ENCODE results near the gene TLL1. TPM values are rescaled to one million over a fixed set of nuclear protein-coding genes. Genes with fewer than 3 reads are reported as not detected.

The TLL1 gene
- total RNA-seq, 1 donor from 2014 or later = 39.7 TPM

DNA sequence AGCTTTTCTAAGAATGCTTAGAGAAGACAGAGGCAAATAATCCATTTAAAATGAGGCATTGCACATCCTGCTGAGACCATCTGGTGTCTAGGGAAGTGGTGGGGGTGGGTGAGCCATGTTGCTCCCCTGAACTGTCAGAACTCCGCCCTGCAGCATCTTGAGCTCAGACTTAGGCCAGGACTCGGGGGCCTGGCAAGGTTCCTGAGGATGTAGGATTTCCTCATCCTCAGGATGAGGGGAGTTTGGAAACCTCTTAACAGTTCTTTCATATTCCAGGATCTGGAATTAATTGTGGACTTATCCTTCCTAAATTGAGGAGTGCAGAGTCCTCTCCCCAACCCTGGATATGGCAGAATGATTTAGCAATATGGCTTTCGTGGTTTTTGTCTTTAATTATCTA is 6.6 kb downstream of the TLL1 start:
- H3K36me3 Mint-ChIP-seq (ENCODE audit: unreplicated experiment) = peaks cover 5% of the 10 kb centered on the region
- H3K4me1 Mint-ChIP-seq (ENCODE audit: unreplicated experiment) = peaks cover 57% of the 10 kb centered on the region
- DNase-seq (ENCODE audit: extremely low spot score, unreplicated experiment) = no peak
- no peak for TF ChIP-seq CTCF (IDR thresholded peaks at IDR 0.05)
- H3K4me3 Mint-ChIP-seq (ENCODE audit: unreplicated experiment) = no peak overlapping the region
- H3K9me3 Mint-ChIP-seq (ENCODE audit: unreplicated experiment) = no peaks in the 10 kb centered on the region
- no peaks in the 10 kb centered on the region for H3K27me3 Mint-ChIP-seq (ENCODE audit: unreplicated experiment)
- H3K27ac Mint-ChIP-seq (ENCODE audit: unreplicated experiment) = peak overlapping the region; percentile 59

DNA sequence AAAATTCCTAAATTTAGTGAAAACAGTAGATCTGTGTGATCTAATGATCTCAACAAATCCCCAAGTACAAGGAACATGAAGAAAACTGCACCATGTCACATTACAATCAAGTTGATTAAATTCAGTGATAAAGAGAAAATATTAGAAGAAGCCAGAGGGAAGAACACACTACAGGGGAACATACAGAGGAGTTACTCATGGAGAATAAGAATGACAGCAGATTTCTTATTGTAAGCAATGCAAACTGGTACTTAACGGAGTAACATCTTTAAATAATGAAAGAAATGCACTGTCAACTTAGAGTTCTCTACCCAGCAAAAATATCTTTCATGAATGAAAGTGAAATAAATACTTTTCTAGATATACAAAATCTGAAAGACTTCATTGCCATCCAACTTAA is 21.1 kb downstream of the TLL1 start:
- Mint-ChIP-seq H3K4me1 (ENCODE audit: unreplicated experiment) (no peaks in the 10 kb centered on the region), H3K4me3 (ENCODE audit: unreplicated experiment) (no peak overlapping the region), H3K36me3 (ENCODE audit: unreplicated experiment) (peaks cover 61% of the 10 kb centered on the region), H3K27ac (ENCODE audit: unreplicated experiment) (no peak overlapping the region), H3K9me3 (ENCODE audit: unreplicated experiment) (peaks cover 37% of the 10 kb centered on the region), H3K27me3 (ENCODE audit: unreplicated experiment) (no peaks in the 10 kb centered on the region)
- DNase-seq (ENCODE audit: extremely low spot score, unreplicated experiment) = no peak
- TF ChIP-seq CTCF (IDR thresholded peaks at IDR 0.05) = no peak

DNA sequence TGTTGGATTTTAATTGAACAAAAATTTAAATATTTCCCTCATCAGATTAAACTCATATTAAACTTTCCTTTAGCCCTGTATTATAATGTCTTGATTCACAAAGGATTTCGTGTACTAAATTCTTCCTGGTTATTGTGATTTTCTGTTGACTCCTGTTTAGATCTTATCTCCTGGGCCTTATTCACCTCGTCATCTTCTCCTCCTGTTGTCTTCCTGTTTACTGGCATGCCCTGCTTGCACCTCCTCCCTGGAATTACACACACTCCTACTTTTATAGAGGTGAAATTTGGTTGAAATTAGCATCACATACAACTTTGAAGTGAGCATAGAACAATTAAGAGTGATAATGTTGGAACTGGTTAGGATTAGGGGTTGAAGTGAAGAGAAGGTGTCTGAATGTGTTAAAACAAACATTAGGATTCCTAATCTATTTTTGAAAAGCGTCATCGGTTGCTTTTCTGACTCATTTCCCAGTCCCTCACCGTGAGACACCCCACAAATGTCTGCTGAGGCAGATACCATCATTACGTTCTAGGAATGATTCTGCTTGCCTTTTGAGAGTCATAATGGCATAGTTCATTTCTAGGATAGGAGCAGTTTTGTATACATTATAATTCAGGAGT is 32.5 kb downstream of the TLL1 start:
- H3K27ac Mint-ChIP-seq (ENCODE audit: unreplicated experiment) = peak overlapping the region; percentile 38
- H3K36me3 Mint-ChIP-seq (ENCODE audit: unreplicated experiment) = peaks cover 10% of the 10 kb centered on the region
- peaks cover 5% of the 10 kb centered on the region for H3K9me3 Mint-ChIP-seq (ENCODE audit: unreplicated experiment)
- DNase-seq (ENCODE audit: extremely low spot score, unreplicated experiment) = no peak
- H3K4me1 Mint-ChIP-seq (ENCODE audit: unreplicated experiment) = peaks cover 24% of the 10 kb centered on the region
- no peak for TF ChIP-seq CTCF (IDR thresholded peaks at IDR 0.05)
- no peak overlapping the region for H3K4me3 Mint-ChIP-seq (ENCODE audit: unreplicated experiment)
- H3K27me3 Mint-ChIP-seq (ENCODE audit: unreplicated experiment) = no peaks in the 10 kb centered on the region

DNA sequence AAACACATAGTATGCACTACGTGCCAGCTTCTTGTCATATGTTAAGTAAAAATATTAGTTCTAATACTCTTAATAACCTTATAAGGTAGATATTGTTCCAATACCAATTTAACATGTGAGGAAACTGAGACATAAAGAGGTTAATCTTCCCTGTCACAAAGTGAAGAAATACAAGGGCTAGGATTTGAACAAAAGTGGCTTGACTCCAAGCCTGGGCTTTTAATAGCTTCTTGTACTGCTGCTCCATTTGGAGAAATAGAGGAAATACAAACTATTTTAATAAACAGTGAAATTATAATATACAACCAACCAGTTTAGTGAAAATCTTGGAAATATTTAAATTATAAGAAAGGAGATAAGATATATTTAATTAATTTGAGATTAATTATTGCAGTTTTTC is 33.2 kb downstream of the TLL1 start:
- Mint-ChIP-seq H3K4me1 (ENCODE audit: unreplicated experiment) (peaks cover 24% of the 10 kb centered on the region), H3K27me3 (ENCODE audit: unreplicated experiment) (no peaks in the 10 kb centered on the region), H3K4me3 (ENCODE audit: unreplicated experiment) (no peak overlapping the region), H3K9me3 (ENCODE audit: unreplicated experiment) (no peaks in the 10 kb centered on the region), H3K27ac (ENCODE audit: unreplicated experiment) (no peak overlapping the region), H3K36me3 (ENCODE audit: unreplicated experiment) (peaks cover 9% of the 10 kb centered on the region)
- no peak for DNase-seq (ENCODE audit: extremely low spot score, unreplicated experiment)
- no peak for TF ChIP-seq CTCF (IDR thresholded peaks at IDR 0.05)

- Mint-ChIP-seq H3K36me3 (ENCODE audit: unreplicated experiment) (peaks cover 16% of the 10 kb centered on the region), H3K4me1 (ENCODE audit: unreplicated experiment) (peaks cover 34% of the 10 kb centered on the region), H3K27ac (ENCODE audit: unreplicated experiment) (no peak overlapping the region), H3K4me3 (ENCODE audit: unreplicated experiment) (no peak overlapping the region), H3K9me3 (ENCODE audit: unreplicated experiment) (no peaks in the 10 kb centered on the region), H3K27me3 (ENCODE audit: unreplicated experiment) (no peaks in the 10 kb centered on the region)
- TF ChIP-seq CTCF (IDR thresholded peaks at IDR 0.05) = no peak
- no peak for DNase-seq (ENCODE audit: extremely low spot score, unreplicated experiment)
Measured at GRCh38 chr4:165909947-165910346, 36.9 kb downstream of the TLL1 start.

Data from osteocyte (in vitro differentiated cells).